Fibroblast of skin of right biceps (primary cell): ENCODE results near the gene YDJC.
"Not testable (repeated sequence)": the region's sequence is repeated elsewhere in the genome, so short reads cannot be mapped to it uniquely, and the experiment has no call there.

Source experiments
- DNase-seq: peaks from one replicate; pipeline ENCODE4 v3.0.0-alpha.2; 2013

Gene YDJC

GRCh38 chr22:21629255-21630149 lies at the start of gene YDJC:
Gene YDJC, minus strand, starts transcription at chr22:21630022. Its CDS starts 8 bp downstream, at chr22:21630014.
- DNase-seq: peak; percentile 90

GRCh38 chr22:21679383-21679782 lies 49.6 kb upstream of the YDJC start:
- no peak for DNase-seq

GRCh38 chr22:21678842-21679241 lies 49.0 kb upstream of the YDJC start:
- DNase-seq: not testable (repeated sequence)

GRCh38 chr22:21677606-21678443 lies 48.0 kb upstream of the YDJC start:
- DNase-seq: no peak

- DNase-seq: no peak
These were observed 44.9 kb upstream of the YDJC start for GRCh38 chr22:21674638-21675245.

GRCh38 chr22:21673534-21674321 lies 43.9 kb upstream of the YDJC start:
- DNase-seq: no peak

GRCh38 chr22:21672107-21672629 lies 42.3 kb upstream of the YDJC start:
- no peak for DNase-seq

GRCh38 chr22:21669026-21669425 lies 39.2 kb upstream of the YDJC start:
- DNase-seq: no peak

GRCh38 chr22:21666786-21667185 lies 37.0 kb upstream of the YDJC start:
- DNase-seq: no peak

- DNase-seq: no peak
These were observed 35.4 kb upstream of the YDJC start for GRCh38 chr22:21665047-21665851.

GRCh38 chr22:21663738-21664137 lies 33.9 kb upstream of the YDJC start:
- no peak for DNase-seq

GRCh38 chr22:21661991-21662390 lies 32.2 kb upstream of the YDJC start:
- DNase-seq: no peak

- no peak for DNase-seq
These were observed 31.1 kb upstream of the YDJC start for GRCh38 chr22:21660904-21661303.

GRCh38 chr22:21659864-21660525 lies 30.2 kb upstream of the YDJC start:
- no peak for DNase-seq

- DNase-seq: peak; percentile 48
These were observed 27.7 kb upstream of the YDJC start for GRCh38 chr22:21657360-21658032.

GRCh38 chr22:21657020-21657359 lies 27.2 kb upstream of the YDJC start:
- no peak for DNase-seq

GRCh38 chr22:21652547-21653545 lies 23.0 kb upstream of the YDJC start:
- DNase-seq: no peak

GRCh38 chr22:21652010-21652546 lies 22.3 kb upstream of the YDJC start:
- DNase-seq: peak; percentile 90

- no peak for DNase-seq
These were observed 21.7 kb upstream of the YDJC start for GRCh38 chr22:21651521-21652009.
